Skin epidermis (tissue), 12 donors: ENCODE measurements around the gene COG2.
A peak's percentile ranks its signal among the peaks of the same experiment; 100 is the strongest.
"Not testable (repeated sequence)": the region's sequence is repeated elsewhere in the genome, so short reads cannot be mapped to it uniquely, and the experiment has no call there.

ENCODE experiments used
- H3K27ac ChIP-seq, 21 experiments: fragments of 200-600 bp; sonication (generic) in 11 of 21; one replicate each; pipeline ENCODE4 v1.5.0; 2020; ENCODE audit warnings: mild to moderate bottlenecking in 3 of 21, inconsistent platforms in 2 of 21, moderate library complexity in 2 of 21
- H3K4me3 ChIP-seq, 7 experiments: fragments of 200-600 bp; sonication (generic) in 2 of 7; one replicate each; pipeline ENCODE4 v1.5.0; 2020; ENCODE audit warnings: inconsistent platforms in 2 of 7, mild to moderate bottlenecking in 2 of 7, moderate library complexity in 1 of 7

Gene COG2, protein sequence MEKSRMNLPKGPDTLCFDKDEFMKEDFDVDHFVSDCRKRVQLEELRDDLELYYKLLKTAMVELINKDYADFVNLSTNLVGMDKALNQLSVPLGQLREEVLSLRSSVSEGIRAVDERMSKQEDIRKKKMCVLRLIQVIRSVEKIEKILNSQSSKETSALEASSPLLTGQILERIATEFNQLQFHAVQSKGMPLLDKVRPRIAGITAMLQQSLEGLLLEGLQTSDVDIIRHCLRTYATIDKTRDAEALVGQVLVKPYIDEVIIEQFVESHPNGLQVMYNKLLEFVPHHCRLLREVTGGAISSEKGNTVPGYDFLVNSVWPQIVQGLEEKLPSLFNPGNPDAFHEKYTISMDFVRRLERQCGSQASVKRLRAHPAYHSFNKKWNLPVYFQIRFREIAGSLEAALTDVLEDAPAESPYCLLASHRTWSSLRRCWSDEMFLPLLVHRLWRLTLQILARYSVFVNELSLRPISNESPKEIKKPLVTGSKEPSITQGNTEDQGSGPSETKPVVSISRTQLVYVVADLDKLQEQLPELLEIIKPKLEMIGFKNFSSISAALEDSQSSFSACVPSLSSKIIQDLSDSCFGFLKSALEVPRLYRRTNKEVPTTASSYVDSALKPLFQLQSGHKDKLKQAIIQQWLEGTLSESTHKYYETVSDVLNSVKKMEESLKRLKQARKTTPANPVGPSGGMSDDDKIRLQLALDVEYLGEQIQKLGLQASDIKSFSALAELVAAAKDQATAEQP

DNA sequence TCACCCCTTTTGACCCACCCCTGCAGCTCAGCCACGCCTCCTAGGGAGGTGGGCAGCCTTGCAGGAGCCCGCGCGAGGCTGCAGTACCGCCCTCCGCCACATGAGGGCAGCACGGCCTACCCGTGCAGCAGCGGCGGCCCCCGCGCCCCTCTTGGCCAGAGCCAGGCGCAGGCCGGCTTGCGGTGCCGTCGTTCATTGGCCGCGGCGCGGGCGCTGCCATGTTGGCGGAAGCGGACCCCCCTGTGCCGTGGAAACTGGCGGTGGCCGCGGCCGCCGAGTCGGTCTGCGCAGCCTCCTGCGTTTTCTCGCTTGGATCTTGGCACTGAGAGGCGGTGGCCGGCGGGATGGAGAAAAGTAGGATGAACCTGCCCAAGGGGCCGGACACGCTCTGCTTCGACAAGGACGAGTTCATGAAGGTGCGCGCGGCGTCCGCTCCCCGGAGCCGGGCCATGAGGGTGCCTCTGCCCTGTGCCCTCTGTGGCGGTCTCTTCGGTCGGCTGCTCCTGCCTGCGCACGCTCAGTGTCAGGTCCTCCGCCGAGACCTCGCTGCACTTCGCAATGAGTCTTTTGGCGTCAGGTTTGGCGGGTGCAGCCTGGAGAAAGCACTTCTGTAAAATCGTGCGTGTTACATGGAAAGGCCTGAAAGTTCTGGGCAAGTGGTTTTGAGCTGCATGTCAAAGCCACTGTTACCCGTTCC lies at the start of gene COG2:
Gene COG2, plus strand, starts transcription at position 219 of the 697 bp plus-strand sequence. Its CDS starts 126 bp downstream, at position 345.
- Histone ChIP-seq H3K27ac (peak within 1 kb of the TSS in 20 of 21 experiments; percentile 41 to 89 (median 82)), H3K4me3 (peak within 1 kb of the TSS; percentile 62 to 85 (median 81))

DNA sequence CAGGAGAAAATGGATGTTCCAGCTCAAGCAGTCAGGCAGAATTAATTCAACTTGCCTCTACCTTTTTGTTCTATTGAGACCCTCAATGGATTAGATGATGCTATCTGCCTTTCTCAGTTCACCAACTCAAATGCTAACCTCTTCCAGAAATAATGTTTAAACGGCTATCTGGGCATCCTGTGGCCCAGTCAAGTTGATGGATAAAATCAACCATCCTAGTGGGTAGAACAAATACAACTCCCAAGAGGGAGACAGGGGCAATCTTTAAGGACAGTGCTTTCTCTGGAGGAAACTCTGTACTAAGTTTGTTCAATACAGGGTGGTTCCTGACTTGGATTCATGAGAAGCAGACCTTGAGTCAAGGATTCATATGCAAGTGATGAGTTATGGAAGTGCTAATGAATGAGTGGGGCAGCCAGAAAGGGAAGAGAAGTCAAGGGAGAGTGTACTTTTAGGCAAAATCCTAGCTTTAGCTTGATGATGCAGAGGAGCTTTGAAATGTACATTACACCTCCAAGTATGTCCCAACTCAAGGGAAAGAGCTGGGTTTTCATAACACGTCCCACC lies 49.4 kb upstream of the COG2 start:
- Histone ChIP-seq H3K27ac (no peak overlapping the region), H3K4me3 (no peak overlapping the region)

DNA sequence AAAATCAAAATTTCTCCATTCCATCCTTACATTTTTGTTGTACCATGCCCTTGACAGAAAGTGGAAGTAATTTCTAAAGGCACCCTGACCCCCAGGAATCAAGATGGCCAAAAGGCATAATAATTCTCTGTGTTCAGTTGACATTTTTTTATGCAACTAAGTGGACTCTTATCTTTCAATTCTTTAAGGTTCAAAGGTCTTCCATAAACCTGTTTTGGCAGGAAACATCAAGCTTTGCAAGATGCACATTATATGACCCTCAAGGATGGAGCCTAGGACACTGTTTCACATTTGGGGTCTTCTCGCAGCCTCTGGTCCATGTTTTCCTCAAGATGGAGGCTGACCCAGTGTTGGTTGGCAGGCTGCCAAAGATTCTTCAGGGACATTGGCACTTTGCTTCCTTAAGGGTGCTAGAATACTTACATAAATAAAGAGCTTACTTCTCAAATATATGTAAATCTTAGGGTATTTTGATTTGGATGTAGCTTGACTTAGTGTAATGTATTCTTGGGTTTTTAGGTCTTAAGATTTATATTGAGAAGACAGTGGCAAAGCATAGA lies 48.0 kb upstream of the COG2 start:
- no peak overlapping the region for H3K4me3 ChIP-seq
- H3K27ac ChIP-seq: no peak overlapping the region

DNA sequence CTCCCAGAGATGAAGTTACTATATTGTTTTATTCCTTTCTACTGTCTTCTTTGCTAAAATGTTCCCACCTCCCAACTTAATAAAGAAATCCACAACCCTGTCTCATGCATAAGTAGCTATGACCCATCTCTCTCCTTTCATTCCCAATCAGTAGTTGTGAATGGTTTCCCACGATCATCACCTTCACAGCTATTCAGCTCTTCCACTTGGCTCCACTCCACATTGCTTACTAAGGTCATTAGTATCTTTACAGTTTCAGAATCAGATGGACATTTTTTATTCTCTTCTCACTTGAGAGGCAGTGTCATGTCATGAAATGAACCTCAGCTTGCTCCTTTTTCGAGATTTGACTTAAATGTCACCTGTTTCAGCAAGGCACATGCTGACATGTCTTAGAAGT lies 47.1 kb upstream of the COG2 start:
- no peak overlapping the region for H3K4me3 ChIP-seq
- no peak overlapping the region for H3K27ac ChIP-seq

DNA sequence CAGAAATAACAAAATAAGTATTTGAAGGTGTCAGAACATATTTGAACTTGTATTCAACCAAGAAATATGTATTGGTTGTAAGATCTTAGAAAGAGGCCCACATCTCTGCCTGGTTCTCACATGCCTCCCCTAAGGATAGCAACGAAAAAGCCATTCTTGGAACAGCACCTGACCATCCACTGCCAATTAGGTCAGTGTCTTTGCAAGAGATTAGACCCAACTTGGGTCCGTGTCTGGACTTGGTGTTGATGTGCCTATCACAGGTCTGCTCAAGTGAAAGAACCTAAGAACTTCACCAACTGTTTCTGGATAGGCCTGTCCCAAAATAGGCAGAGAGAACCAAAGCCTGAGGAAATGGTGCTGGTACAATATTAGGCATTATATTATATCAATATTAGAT lies 46.0 kb upstream of the COG2 start:
- no peak overlapping the region for H3K27ac ChIP-seq
- H3K4me3 ChIP-seq: no peak overlapping the region

DNA sequence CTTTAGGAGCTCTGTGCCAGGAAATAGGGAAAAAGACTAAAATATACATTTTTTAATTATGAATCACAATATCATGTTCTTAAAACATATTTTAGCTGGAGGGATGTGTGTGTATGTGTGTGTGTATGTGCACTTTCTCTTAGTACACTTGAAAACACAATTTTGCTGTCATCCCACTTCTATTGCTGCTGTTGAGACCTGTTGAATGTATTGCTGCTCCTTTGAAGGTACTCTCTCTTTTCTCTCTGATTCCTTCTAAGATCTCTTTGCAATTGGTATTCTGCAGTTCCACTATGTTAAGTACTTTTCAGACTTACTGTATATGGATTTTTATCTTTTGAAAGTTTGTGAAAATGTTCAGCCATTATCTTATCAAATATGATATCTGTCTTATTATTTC lies 43.5 kb upstream of the COG2 start:
- Histone ChIP-seq H3K27ac (no peak overlapping the region), H3K4me3 (no peak overlapping the region)

DNA sequence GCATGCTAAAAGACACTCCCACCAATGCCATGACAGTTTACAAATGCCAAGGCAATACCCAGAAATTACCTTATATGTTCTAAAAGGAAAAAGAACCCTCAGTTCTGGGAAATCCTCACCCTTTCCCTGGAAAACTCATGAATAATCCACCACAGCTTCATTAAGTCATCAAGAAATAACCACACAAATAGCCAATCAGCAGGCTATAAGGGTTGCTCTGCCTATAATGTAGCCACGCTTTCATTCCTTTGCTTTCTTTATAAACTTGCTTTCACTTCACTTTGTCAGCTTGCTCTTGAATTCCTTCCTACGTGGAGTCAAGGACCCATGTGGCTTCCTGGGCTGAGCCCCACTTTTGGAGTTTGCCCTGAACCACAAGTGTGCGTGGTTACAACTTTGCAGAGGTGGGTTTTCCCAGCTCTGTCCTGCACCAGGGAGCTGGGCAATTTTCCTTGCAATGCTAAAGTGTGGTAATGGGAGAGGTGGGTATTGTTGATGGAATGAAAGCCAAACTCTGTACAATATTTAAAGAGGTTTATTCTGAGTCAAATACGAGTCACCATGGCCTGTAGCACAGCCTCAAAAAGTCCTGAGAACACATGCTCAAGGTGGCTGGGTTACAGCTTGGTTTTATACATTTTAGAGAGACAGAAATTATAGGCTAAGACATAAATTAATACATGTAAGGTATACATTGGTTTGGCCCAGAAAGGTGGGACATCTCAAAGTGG lies 42.2 kb upstream of the COG2 start:
- Histone ChIP-seq H3K4me3 (no peak overlapping the region), H3K27ac (no peak overlapping the region)

DNA sequence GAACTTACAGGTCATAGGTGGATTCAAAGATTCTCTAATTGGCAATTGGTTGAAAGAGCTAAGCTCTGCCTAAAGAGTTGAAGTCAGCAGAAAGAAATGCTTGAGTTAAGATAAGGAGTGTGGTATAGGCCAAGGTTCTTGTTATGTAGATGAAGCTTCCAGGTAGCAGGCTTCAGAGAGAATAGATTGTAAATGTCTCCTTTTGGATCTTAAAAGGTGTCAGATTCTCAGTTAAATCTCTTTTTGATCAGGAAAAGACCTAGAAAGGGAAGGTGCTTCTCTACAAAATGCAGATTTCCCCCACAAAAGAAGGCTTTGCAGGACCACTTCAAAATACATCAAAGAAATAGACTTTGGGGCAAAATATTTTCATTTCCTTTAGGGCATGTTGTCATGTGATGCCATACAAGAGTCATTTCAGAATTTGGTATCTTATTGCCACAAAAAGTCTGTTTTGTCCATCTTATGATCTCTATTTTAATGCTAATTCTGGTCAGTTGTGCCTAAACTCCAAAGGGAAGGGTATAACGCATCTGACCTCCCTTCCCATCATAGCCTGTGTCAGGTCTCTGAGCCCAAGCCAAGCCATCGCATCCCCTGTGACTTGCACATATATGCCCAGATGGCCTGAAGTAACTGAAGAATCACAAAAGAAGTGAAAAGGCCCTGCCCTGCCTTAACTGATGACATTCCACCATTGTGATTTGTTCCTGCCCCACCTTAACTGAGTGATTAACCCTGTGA lies 41.5 kb upstream of the COG2 start:
- not testable (repeated sequence) for H3K4me3 ChIP-seq, H3K27ac ChIP-seq

DNA sequence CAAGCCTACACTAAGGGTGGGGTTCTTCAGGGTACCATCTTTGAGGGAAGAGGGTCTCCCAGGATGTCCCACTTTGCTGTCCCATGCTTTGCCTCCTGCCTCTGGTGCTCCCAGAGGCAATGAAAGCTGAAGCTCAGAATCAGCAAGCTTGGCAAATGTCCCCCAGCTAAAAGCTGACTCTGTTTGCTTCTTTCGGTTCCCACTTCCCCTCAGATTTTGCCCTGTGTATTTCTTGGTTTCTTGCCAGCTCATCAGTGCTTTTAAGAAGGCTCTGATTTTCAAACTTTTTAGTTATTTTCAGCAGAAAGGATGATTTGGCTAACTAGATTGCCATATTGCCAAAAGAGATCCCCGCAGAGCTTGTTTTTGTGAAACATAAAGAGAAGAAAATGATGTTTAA lies 33.1 kb upstream of the COG2 start:
- H3K4me3 ChIP-seq: no peak overlapping the region
- H3K27ac ChIP-seq: no peak overlapping the region

DNA sequence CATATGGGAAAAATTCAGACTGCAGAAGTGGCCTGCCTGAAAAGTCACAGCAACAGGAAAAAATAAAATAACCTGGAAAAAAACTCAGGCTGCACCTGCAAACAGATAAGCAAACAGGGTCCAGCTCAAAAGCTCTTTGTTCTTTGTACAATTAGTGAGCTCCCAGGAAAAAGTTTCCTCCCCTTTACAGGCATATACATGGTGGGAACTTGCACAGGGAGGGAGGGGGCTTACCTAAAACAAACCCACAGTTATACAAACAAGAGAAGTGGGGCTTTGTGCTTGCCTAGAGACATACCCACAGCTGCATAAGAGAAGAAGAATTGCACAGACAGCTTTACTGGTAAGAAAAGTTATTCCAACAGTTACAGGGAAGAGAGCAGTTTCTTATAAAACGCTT lies 31.7 kb upstream of the COG2 start:
- H3K4me3 ChIP-seq: no peak overlapping the region

DNA sequence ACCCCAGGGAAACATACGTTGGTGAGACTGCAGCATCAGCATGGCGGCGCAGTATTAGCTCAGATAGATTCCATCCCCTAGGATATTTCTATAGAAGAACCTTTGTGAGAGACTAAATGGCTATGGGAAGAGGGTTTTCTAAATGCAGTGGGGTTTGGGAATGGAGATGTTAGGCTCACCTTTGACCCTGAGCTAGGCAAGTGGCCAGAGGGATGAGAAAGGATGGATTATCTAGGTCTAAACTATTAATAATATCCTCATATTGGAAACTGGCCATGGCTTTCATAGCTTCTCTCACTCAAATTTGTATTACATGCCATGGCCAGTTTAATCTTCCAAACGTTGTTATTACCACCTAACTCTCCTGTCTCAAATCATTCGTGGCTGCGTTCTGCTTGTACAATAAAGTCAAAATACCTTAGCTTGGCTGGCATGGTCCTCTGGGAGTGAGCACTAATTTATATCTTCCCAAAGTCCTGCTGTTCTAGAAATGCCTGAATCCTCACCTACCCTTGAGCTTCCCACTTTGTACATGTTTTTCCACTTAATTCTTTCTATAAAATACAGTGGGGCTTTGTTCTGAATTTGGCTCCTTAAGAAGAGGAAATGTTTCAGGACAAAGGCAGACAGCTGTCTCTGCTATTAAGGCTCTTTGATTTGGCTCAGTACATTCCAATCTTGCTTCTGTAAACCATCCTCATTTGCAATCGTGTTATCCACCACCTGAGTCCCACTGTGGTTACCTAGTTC lies 31.0 kb upstream of the COG2 start:
- Histone ChIP-seq H3K4me3 (no peak overlapping the region), H3K27ac (no peak overlapping the region)

More for the DNA sequence above, 31.7 kb upstream of the COG2 start:
- no peak overlapping the region for H3K27ac ChIP-seq

DNA sequence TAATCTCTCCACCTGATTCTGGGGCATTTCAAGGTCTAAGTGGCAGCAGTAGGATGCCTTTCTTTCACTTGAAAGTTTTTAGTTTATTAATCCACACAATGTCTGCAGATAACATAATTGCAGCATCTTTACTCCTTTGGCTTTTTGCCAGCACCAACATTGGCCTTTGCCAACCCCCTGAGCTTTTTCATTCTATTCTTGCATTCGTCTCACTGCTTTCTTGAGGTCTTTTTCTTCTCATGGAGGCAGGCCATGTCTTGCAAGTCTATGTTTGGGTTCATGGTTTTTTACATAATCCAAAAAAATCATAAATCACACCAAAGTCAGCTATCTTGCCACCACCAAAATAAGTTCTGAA lies 30.4 kb upstream of the COG2 start:
- H3K4me3 ChIP-seq: no peak overlapping the region
- no peak overlapping the region for H3K27ac ChIP-seq

DNA sequence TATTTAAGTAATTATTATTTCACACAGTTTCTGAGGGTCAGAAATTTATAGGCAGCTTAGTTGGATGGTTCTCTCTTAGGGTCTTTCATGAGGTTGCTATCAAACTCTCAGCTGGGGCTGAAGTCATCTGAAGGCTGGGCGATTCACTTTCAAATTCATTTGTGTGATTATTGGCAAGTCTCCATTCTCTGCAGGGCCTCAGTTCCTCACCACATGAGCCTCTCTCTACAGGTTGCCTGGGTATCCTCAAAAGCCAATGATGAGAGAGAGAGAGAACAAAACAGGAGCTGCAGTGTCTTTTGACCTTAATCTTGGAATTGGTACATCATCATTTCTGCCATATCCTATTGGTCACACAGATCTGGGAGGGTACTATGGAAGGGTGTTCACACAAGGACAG lies 29.6 kb upstream of the COG2 start:
- Histone ChIP-seq H3K27ac (no peak overlapping the region), H3K4me3 (no peak overlapping the region)

DNA sequence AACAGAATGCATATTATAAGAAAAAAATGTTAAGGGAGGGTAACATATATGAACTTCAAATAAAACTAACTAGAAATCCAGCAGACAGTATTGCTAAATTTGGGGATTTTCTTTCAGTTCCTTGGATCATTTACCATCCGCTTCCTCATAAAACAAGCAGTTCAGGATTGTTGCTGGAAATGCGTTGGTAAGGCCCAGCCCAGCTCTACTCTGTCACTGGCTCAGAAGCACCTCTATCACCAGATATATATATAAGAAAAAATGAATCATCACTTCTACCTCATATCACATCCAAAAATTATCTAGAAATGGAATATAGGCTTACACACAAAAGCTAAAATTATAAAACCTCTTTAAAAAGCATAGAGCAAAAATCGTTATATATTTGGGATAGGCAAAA lies 28.2 kb upstream of the COG2 start:
- no peak overlapping the region for H3K27ac ChIP-seq
- no peak overlapping the region for H3K4me3 ChIP-seq

DNA sequence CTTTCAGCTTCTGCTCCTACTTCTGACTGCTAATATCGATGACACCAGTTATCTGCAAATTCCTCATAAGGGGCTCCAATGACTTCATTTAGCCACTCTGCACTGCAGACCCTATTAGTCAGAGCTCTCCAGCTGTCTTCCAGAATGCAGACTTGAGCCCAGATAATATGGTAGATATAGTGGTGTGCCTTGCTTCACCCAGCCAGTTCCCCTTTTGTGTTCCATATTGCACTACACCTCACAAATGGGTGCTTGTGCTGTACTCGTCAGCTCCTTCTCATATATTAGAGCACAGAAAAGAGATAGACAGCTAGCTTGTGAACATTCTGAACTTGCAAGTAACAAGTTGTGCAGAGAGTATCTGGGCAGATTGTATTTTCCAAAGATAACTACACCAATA lies 23.7 kb upstream of the COG2 start:
- H3K27ac ChIP-seq: no peak overlapping the region
- H3K4me3 ChIP-seq: no peak overlapping the region

DNA sequence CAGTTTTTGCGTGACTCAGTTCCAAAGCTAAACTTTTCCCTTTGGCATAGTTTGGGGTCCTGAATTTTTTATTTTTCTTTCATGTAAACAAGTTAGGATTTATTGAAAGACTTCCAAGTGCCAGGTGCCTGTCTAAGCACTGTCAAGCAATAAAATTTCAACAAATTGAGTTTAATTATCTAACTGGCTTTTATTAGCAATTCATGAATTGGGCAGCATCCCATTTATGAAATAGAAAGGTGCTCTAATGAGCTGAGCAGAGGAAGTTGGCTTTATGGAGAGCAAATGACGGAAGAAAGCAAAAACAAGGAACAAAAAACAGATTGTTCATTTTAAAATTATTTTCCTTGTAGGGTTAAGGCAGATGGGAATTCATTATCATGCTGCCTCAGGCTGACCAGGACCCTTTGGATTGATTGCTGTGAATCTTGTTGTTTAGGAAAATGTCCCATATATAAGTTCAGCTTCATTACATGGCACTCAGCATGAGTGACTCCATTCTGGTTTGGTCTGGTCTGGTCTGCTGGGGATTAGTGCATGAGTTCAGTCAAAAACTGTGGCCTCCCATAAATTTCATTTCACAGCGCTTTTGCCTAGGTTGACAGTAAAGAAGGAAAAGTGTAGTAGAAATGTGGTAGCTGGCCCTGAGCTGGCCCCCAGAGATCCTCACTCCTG lies 21.5 kb upstream of the COG2 start:
- H3K4me3 ChIP-seq: no peak overlapping the region
- H3K27ac ChIP-seq: no peak overlapping the region

DNA sequence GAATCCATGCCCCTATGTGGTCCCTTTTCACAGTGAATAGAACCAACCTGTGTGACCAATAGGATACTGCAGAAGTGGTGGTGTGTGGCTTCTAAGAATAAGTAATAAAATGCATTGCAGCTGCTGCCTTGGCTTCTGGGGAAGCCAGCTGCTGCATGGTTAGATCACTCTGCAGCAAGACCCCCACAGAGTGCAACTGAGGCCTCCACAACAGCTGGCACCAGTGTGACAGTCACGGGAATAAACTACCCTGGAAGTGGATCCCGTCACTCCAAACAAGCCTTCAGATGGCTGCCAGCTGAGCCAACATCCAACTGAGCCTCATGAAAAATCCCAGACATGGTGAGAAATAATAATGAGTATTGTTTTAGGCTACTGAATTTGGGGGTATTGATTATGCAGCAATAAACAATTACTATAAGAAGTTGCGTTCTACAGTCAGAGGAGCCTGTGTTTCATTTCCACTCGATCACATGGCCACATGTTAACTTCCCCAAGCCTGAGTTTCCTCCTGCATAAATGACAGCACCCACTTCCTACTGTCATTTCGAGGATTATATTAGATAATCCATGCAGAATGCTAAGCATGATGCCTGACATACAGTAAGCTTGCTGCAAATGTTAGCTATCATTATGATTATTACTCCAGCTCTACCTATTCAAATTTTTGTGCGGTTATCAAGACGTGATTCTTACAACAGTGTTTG lies 20.8 kb upstream of the COG2 start:
- no peak overlapping the region for H3K27ac ChIP-seq

More for the DNA sequence above, 20.8 kb upstream of the COG2 start:
- no peak overlapping the region for H3K4me3 ChIP-seq
